ENCODE measurements around the gene SMYD3. TPM values are rescaled to one million over a fixed set of nuclear protein-coding genes. Genes with fewer than 3 reads are reported as not detected.
"Not testable (repeated sequence)": the region's sequence is repeated elsewhere in the genome, so short reads cannot be mapped to it uniquely, and the experiment has no call there.

The SMYD3 gene
- total RNA-seq, 2 experiments from 2014 or later: 17.1 TPM

- peaks cover 2% of the 10 kb centered on the region for H3K36me3 Mint-ChIP-seq (ENCODE audit: low read depth)
- ChIA-PET POLR2A (no interaction called here), CTCF (interaction anchor here (1.0 kb wide), 1 partner anchor 84 kb away, joined by 3 read pairs; no protein-coding TSS in a partner anchor)
- H3K27me3 Mint-ChIP-seq: no peaks in the 10 kb centered on the region
- no peak overlapping the region for H3K4me3 Mint-ChIP-seq
- no peak overlapping the region for H3K27ac Mint-ChIP-seq
- no peaks in the 10 kb centered on the region for H3K4me1 Mint-ChIP-seq
- DNase-seq: no peak
- H3K9me3 Mint-ChIP-seq: peaks cover 2% of the 10 kb centered on the region
Measured at GRCh38 chr1:245972476-245972875, 534.6 kb downstream of the SMYD3 start.

DNA sequence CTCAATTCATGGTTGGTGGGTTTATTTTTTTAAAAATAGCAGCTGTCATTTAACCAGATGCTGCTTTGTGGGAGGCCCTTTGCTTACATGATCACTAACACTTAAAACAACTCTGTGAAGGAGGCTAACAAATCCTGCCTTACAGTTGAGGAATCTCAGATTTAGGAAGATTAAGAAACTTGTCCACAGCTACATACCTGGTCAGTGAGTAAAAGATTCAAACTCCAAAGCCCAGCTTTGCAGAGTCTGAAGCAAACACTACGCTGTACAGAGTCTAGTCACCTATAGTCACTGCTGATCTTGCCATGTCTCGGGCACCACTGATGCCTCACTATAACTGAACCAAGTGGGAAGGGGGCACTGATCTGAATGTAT is 535.4 kb downstream of the SMYD3 start:
- Mint-ChIP-seq H3K27ac (no peak overlapping the region), H3K4me1 (no peaks in the 10 kb centered on the region), H3K9me3 (peaks cover 2% of the 10 kb centered on the region), H3K27me3 (no peaks in the 10 kb centered on the region), H3K36me3 (ENCODE audit: low read depth) (peaks cover 2% of the 10 kb centered on the region), H3K4me3 (no peak overlapping the region)
- ChIA-PET POLR2A (no interaction called here), CTCF (no interaction called here)
- DNase-seq: no peak

DNA sequence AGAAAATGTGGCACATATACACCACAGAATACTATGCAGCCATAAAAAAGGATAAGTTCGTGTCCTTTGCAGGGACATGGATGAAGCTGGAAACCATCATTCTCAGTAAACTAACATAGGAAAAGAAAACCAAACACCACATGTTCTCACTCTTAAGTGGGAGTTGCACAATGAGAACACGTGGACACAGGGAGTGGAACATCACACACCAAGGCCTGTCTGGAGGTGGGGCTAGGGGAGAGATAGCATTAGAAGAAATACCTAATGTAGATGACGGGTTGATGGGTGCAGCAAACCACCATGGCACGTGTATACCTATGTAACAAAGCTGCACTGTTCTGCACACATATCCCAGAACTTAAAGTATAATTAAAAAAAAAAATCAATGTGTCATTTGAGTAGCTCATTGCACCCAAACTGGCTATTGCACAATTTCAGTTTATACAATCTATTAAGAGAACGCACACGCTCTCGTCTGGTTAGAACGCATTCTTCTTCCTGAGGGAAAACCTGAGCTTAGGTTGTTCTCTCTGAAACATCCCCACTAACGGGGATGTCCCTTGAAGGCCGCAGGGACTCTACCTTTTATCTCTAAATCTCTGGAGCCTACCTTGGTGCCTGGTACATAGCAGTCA is 535.9 kb downstream of the SMYD3 start:
- H3K4me1 Mint-ChIP-seq; H3K27ac Mint-ChIP-seq; DNase-seq; H3K27me3 Mint-ChIP-seq; H3K36me3 Mint-ChIP-seq (ENCODE audit: low read depth); H3K9me3 Mint-ChIP-seq; CTCF ChIA-PET; H3K4me3 Mint-ChIP-seq: not testable (repeated sequence)
- POLR2A ChIA-PET: interaction anchor here (0.6 kb wide), 1 partner anchor 17 kb away, joined by 3 read pairs; no protein-coding TSS in a partner anchor

DNA sequence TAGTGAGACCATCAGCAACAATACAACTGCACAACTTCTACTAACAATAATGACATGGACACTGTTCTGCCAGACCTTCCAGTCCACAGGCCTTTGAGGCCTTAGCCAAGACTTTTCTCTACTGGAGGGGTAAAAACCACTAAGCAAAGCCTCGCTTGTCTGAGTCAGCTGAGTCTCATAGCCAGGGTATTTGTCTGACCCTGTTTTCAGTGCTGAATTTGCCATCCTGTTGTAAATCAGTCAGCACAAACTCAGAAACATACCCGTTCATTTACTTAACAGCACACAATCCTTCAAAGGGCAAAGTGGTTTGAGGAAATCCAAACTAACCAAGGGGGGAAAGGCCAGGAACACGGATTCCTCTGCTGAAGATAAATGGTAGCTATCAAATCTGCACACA is 537.8 kb downstream of the SMYD3 start:
- Mint-ChIP-seq H3K4me3 (no peak overlapping the region), H3K27me3 (no peaks in the 10 kb centered on the region), H3K36me3 (ENCODE audit: low read depth) (peaks cover 2% of the 10 kb centered on the region), H3K4me1 (no peaks in the 10 kb centered on the region), H3K27ac (no peak overlapping the region), H3K9me3 (peaks cover 2% of the 10 kb centered on the region)
- DNase-seq: no peak
- CTCF ChIA-PET: interaction anchor here (0.6 kb wide), 1 partner anchor 1582 kb away, joined by 4 read pairs; no protein-coding TSS in a partner anchor
- POLR2A ChIA-PET: no interaction called here

DNA sequence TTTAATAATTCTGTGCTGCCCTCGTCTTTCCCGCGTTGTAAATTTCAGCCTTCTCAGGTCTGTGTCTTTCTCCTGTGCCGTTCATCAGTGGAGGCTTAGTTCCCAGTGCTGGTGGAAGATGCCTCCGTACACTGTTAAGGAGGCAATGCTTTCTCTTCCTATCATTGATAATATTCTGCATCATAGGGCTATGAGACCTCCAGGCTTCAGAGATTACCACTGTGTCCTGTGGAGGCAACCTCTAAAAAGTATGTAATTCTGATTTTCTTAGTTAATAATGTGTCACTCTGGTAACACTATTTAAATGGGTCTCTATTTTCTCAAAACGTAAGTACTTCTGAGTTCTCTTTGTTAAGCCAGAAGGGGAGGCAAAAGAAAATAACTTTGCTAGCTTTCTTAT is 538.3 kb downstream of the SMYD3 start:
- CTCF ChIA-PET: no interaction called here
- POLR2A ChIA-PET: no interaction called here
- Mint-ChIP-seq H3K36me3 (ENCODE audit: low read depth) (peaks cover 2% of the 10 kb centered on the region), H3K4me3 (no peak overlapping the region), H3K9me3 (peaks cover 2% of the 10 kb centered on the region), H3K4me1 (no peaks in the 10 kb centered on the region), H3K27ac (no peak overlapping the region), H3K27me3 (no peaks in the 10 kb centered on the region)
- DNase-seq: no peak

DNA sequence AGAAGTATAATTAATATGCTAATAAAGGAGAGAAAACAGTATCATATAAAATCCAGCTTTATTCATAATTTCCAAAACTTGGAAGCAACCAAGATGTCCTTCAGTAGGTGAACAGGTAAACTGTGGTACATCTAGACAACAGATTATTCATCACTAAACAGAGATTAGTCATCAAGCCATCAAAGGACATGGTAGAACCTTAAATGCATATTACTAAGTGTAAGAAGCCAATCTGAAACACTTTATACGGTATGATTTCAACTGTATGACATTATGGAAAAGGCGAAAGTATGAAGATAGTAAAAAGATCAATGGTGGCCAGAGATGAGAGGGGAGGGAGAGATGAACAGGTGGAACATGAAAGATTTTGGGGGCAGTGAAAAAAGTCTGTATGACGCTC is 541.7 kb downstream of the SMYD3 start:
- Mint-ChIP-seq H3K36me3 (ENCODE audit: low read depth) (no peaks in the 10 kb centered on the region), H3K9me3 (no peaks in the 10 kb centered on the region), H3K27ac (no peak overlapping the region), H3K4me1 (peaks cover 7% of the 10 kb centered on the region), H3K27me3 (no peaks in the 10 kb centered on the region), H3K4me3 (no peak overlapping the region)
- CTCF ChIA-PET: no interaction called here
- POLR2A ChIA-PET: no interaction called here
- DNase-seq: no peak

DNA sequence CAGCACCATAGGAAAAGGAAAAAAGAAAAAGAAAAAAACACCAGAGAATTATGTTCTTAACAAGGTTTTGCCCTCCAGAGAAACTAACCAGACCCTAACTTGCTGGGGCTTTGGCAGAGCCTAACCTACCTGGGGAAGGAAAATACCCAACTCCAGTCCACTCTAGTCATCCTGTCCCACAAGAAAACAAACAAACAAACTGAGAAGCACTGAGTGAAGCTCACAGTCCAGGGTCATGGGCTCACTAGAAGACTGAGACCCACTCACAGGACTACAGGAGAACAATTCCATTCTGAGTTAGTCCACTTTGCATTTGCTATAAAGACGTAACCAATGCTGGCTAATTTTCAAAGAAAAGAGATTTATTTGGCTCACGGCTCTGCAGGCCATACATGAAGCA is 543.4 kb downstream of the SMYD3 start:
- peaks cover 3% of the 10 kb centered on the region for H3K36me3 Mint-ChIP-seq (ENCODE audit: low read depth)
- CTCF ChIA-PET: no interaction called here
- H3K4me1 Mint-ChIP-seq: peaks cover 7% of the 10 kb centered on the region
- no peaks in the 10 kb centered on the region for H3K9me3 Mint-ChIP-seq
- no peak overlapping the region for H3K27ac Mint-ChIP-seq
- H3K27me3 Mint-ChIP-seq: no peaks in the 10 kb centered on the region
- no peak overlapping the region for H3K4me3 Mint-ChIP-seq
- DNase-seq: no peak
- POLR2A ChIA-PET: no interaction called here

GRCh38 chr1:245962453-245962852 is 544.6 kb downstream of the SMYD3 start:
- Mint-ChIP-seq H3K9me3 (no peaks in the 10 kb centered on the region), H3K4me1 (peaks cover 7% of the 10 kb centered on the region), H3K27me3 (no peaks in the 10 kb centered on the region), H3K27ac (no peak overlapping the region), H3K36me3 (ENCODE audit: low read depth) (peaks cover 3% of the 10 kb centered on the region), H3K4me3 (no peak overlapping the region)
- ChIA-PET POLR2A (no interaction called here), CTCF (interaction anchor here (0.9 kb wide), 1 partner anchor 597 kb away, joined by 6 read pairs; no protein-coding TSS in a partner anchor)
- no peak for DNase-seq

DNA sequence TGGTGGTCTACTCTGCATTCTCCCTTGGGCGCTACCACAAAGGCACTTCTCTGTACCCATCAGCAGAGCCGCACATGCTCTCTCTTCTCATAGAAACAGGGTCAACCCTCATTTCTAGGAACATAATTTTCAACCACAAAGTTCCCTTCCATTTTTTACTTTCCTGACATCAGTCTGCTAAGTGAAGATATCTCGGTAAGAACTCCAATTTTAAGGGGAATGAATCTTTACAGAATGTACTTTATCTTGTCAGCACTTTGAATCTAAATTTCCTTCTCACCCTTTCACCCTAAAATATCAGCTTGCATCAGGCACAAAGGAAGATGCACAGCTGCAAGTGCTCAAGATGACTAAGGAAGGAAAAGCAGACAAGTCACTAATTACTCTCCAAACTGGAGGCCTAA is 545.9 kb downstream of the SMYD3 start:
- Mint-ChIP-seq H3K4me1 (peaks cover 7% of the 10 kb centered on the region), H3K36me3 (ENCODE audit: low read depth) (peaks cover 3% of the 10 kb centered on the region), H3K27me3 (no peaks in the 10 kb centered on the region), H3K9me3 (no peaks in the 10 kb centered on the region), H3K27ac (no peak overlapping the region), H3K4me3 (no peak overlapping the region)
- ChIA-PET CTCF (no interaction called here), POLR2A (no interaction called here)
- DNase-seq: no peak

DNA sequence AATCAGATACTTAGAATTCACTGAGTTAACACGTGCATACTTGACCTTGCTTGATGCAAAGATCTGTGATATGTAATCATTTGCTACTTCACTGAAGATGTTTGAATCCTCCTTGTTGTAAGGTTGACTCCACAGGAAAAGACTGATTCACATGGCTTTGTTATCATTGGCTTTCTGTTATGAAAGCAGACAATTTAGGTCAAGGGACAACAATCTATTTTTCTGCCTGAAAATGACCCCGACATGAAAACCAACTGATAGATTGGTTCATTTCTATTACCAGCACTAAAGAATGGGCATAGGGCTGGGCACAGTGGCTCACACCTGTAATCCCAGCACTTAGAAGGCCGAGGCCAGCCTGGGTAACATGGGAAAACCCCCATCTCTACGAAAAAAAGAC is 546.9 kb downstream of the SMYD3 start:
- Mint-ChIP-seq H3K4me3 (no peak overlapping the region), H3K9me3 (no peaks in the 10 kb centered on the region), H3K36me3 (ENCODE audit: low read depth) (peaks cover 3% of the 10 kb centered on the region), H3K4me1 (peaks cover 12% of the 10 kb centered on the region), H3K27me3 (no peaks in the 10 kb centered on the region), H3K27ac (no peak overlapping the region)
- CTCF ChIA-PET: no interaction called here
- DNase-seq: no peak
- POLR2A ChIA-PET: no interaction called here

- ChIA-PET CTCF (interaction anchor here (0.6 kb wide), 3 partner anchors 160 to 903 kb away, joined by 3 read pairs; no protein-coding TSS in a partner anchor), POLR2A (interaction anchor here (0.7 kb wide), 2 partner anchors 15 to 907 kb away, joined by 3 to 7 read pairs; no protein-coding TSS in a partner anchor)
- Mint-ChIP-seq H3K36me3 (ENCODE audit: low read depth) (peaks cover 3% of the 10 kb centered on the region), H3K4me1 (peaks cover 29% of the 10 kb centered on the region), H3K27me3 (no peaks in the 10 kb centered on the region), H3K4me3 (no peak overlapping the region), H3K27ac (no peak overlapping the region), H3K9me3 (no peaks in the 10 kb centered on the region)
- no peak for DNase-seq
Measured at GRCh38 chr1:245958016-245958415, 549.1 kb downstream of the SMYD3 start.

GRCh38 chr1:245957427-245957826 is 549.7 kb downstream of the SMYD3 start:
- ChIA-PET CTCF (interaction anchor here (0.6 kb wide), 1 partner anchor 805 kb away, joined by 3 read pairs; no protein-coding TSS in a partner anchor), POLR2A (interaction anchor here (0.7 kb wide), 1 partner anchor 907 kb away, joined by 3 read pairs; no protein-coding TSS in a partner anchor)
- Mint-ChIP-seq H3K4me1 (peaks cover 34% of the 10 kb centered on the region), H3K36me3 (ENCODE audit: low read depth) (peaks cover 3% of the 10 kb centered on the region), H3K4me3 (no peak overlapping the region), H3K27ac (no peak overlapping the region), H3K9me3 (no peaks in the 10 kb centered on the region), H3K27me3 (no peaks in the 10 kb centered on the region)
- DNase-seq: no peak

GRCh38 chr1:245956225-245956624 is 550.9 kb downstream of the SMYD3 start:
- Mint-ChIP-seq H3K27ac (no peak overlapping the region), H3K27me3 (no peaks in the 10 kb centered on the region), H3K4me3 (no peak overlapping the region), H3K36me3 (ENCODE audit: low read depth) (peaks cover 3% of the 10 kb centered on the region), H3K4me1 (peaks cover 39% of the 10 kb centered on the region), H3K9me3 (no peaks in the 10 kb centered on the region)
- CTCF ChIA-PET: interaction anchor here (0.6 kb wide), 1 partner anchor 1063 kb away, joined by 3 read pairs; no protein-coding TSS in a partner anchor
- DNase-seq: peak; percentile 45
- POLR2A ChIA-PET: no interaction called here

Measured in activated CD4-positive, alpha-beta T cell treated with anti-CD3 and anti-CD28 coated beads, Interleukin-2, amount 10 ng/mL, durations not matched to agents 7 days and 5 days (primary cell).